ENCODE measurements around the gene WNT3A.

Gene WNT3A

GRCh38 chr1:228041316-228041715, 34.5 kb downstream of the WNT3A start:
- no peaks in the 10 kb centered on the region for H3K36me3 ChIP-seq (ENCODE audit: control insufficient read depth in 4 of 4, insufficient read depth in 4 of 4, low read length in 3 of 4)
- ChIA-PET CTCF (no interaction called here), POLR2A (no interaction called here)
- no peak for DNase-seq
- no peaks in the 10 kb centered on the region for H3K9me3 ChIP-seq (ENCODE audit: control extremely low read depth in 1 of 5, control insufficient read depth in 4 of 5, insufficient read depth in 2 of 5, low read depth in 1 of 5, low read length in 4 of 5)
- peaks cover 0 to 12% (median 7%) of the 10 kb centered on the region in 4 experiments for H3K4me1 ChIP-seq (ENCODE audit: control extremely low read depth in 1 of 4, control insufficient read depth in 4 of 4, insufficient read depth in 4 of 4, low read length in 3 of 4)
- peaks cover 0 to 50% (median 28%) of the 10 kb centered on the region in 5 experiments for H3K27me3 ChIP-seq (replicated peaks in 2 of 5; ENCODE audit: control insufficient read depth in 4 of 5, insufficient read depth in 5 of 5, low read length in 4 of 5)
- WGBS (ENCODE audit: insufficient coverage) = 90% methylated on average over 2 of the region's 2 CpGs
- no peak overlapping the region for H3K4me3 ChIP-seq (ENCODE audit: control insufficient read depth in 1 of 7, extremely low read depth in 1 of 7, insufficient read depth in 4 of 7, low read depth in 2 of 7, low read length in 6 of 7)
- H3K27ac ChIP-seq (ENCODE audit: insufficient read depth in 1 of 2, low read depth in 1 of 2, low read length in 2 of 2, poor library complexity in 1 of 2, severe bottlenecking in 2 of 2) = no peak overlapping the region

GRCh38 chr1:228042508-228042907, 35.7 kb downstream of the WNT3A start:
- Histone ChIP-seq H3K9me3 (ENCODE audit: control extremely low read depth in 1 of 5, control insufficient read depth in 4 of 5, insufficient read depth in 2 of 5, low read depth in 1 of 5, low read length in 4 of 5) (no peaks in the 10 kb centered on the region), H3K4me3 (ENCODE audit: control insufficient read depth in 1 of 7, extremely low read depth in 1 of 7, insufficient read depth in 4 of 7, low read depth in 2 of 7, low read length in 6 of 7) (no peak overlapping the region), H3K36me3 (ENCODE audit: control insufficient read depth in 4 of 4, insufficient read depth in 4 of 4, low read length in 3 of 4) (no peaks in the 10 kb centered on the region), H3K27ac (ENCODE audit: insufficient read depth in 1 of 2, low read depth in 1 of 2, low read length in 2 of 2, poor library complexity in 1 of 2, severe bottlenecking in 2 of 2) (no peak overlapping the region), H3K27me3 (replicated peaks in 2 of 5; ENCODE audit: control insufficient read depth in 4 of 5, insufficient read depth in 5 of 5, low read length in 4 of 5) (peaks cover 0 to 40% (median 25%) of the 10 kb centered on the region in 5 experiments), H3K4me1 (ENCODE audit: control extremely low read depth in 1 of 4, control insufficient read depth in 4 of 4, insufficient read depth in 4 of 4, low read length in 3 of 4) (peaks cover 0 to 8% (median 5%) of the 10 kb centered on the region in 4 experiments)
- ChIA-PET CTCF (no interaction called here), POLR2A (no interaction called here)
- no peak for DNase-seq

- Histone ChIP-seq H3K27ac (ENCODE audit: insufficient read depth in 1 of 2, low read depth in 1 of 2, low read length in 2 of 2, poor library complexity in 1 of 2, severe bottlenecking in 2 of 2) (no peak overlapping the region), H3K4me1 (ENCODE audit: control extremely low read depth in 1 of 4, control insufficient read depth in 4 of 4, insufficient read depth in 4 of 4, low read length in 3 of 4) (no peaks in the 10 kb centered on the region), H3K9me3 (ENCODE audit: control extremely low read depth in 1 of 5, control insufficient read depth in 4 of 5, insufficient read depth in 2 of 5, low read depth in 1 of 5, low read length in 4 of 5) (no peaks in the 10 kb centered on the region), H3K36me3 (ENCODE audit: control insufficient read depth in 4 of 4, insufficient read depth in 4 of 4, low read length in 3 of 4) (no peaks in the 10 kb centered on the region), H3K4me3 (ENCODE audit: control insufficient read depth in 1 of 7, extremely low read depth in 1 of 7, insufficient read depth in 4 of 7, low read depth in 2 of 7, low read length in 6 of 7) (no peak overlapping the region), H3K27me3 (replicated peaks in 2 of 5; ENCODE audit: control insufficient read depth in 4 of 5, insufficient read depth in 5 of 5, low read length in 4 of 5) (peaks cover 0 to 35% (median 22%) of the 10 kb centered on the region in 5 experiments)
- POLR2A ChIA-PET = no interaction called here
- CTCF ChIA-PET = no interaction called here
- no peak for DNase-seq
- WGBS (ENCODE audit: insufficient coverage) = 74% methylated on average over 7 of the region's 7 CpGs
Measured at GRCh38 chr1:228043281-228043848, 36.6 kb downstream of the WNT3A start.

GRCh38 chr1:228044961-228045360, 38.2 kb downstream of the WNT3A start:
- POLR2A ChIA-PET = no interaction called here
- Histone ChIP-seq H3K36me3 (ENCODE audit: control insufficient read depth in 4 of 4, insufficient read depth in 4 of 4, low read length in 3 of 4) (no peaks in the 10 kb centered on the region), H3K27ac (ENCODE audit: insufficient read depth in 1 of 2, low read depth in 1 of 2, low read length in 2 of 2, poor library complexity in 1 of 2, severe bottlenecking in 2 of 2) (no peak overlapping the region), H3K27me3 (replicated peaks in 2 of 5; ENCODE audit: control insufficient read depth in 4 of 5, insufficient read depth in 5 of 5, low read length in 4 of 5) (peaks cover 0 to 19% (median 13%) of the 10 kb centered on the region in 5 experiments), H3K4me3 (ENCODE audit: control insufficient read depth in 1 of 7, extremely low read depth in 1 of 7, insufficient read depth in 4 of 7, low read depth in 2 of 7, low read length in 6 of 7) (no peak overlapping the region), H3K9me3 (ENCODE audit: control extremely low read depth in 1 of 5, control insufficient read depth in 4 of 5, insufficient read depth in 2 of 5, low read depth in 1 of 5, low read length in 4 of 5) (no peaks in the 10 kb centered on the region), H3K4me1 (ENCODE audit: control extremely low read depth in 1 of 4, control insufficient read depth in 4 of 4, insufficient read depth in 4 of 4, low read length in 3 of 4) (no peaks in the 10 kb centered on the region)
- no peak for DNase-seq
- 96% methylated on average over 3 of the region's 3 CpGs for WGBS (ENCODE audit: insufficient coverage)
- CTCF ChIA-PET = no interaction called here

- Histone ChIP-seq H3K4me1 (ENCODE audit: control extremely low read depth in 1 of 4, control insufficient read depth in 4 of 4, insufficient read depth in 4 of 4, low read length in 3 of 4) (no peaks in the 10 kb centered on the region), H3K27me3 (replicated peaks in 2 of 5; ENCODE audit: control insufficient read depth in 4 of 5, insufficient read depth in 5 of 5, low read length in 4 of 5) (peaks cover 0 to 16% (median 9%) of the 10 kb centered on the region in 5 experiments), H3K4me3 (ENCODE audit: control insufficient read depth in 1 of 7, extremely low read depth in 1 of 7, insufficient read depth in 4 of 7, low read depth in 2 of 7, low read length in 6 of 7) (no peak overlapping the region), H3K36me3 (ENCODE audit: control insufficient read depth in 4 of 4, insufficient read depth in 4 of 4, low read length in 3 of 4) (no peaks in the 10 kb centered on the region), H3K9me3 (ENCODE audit: control extremely low read depth in 1 of 5, control insufficient read depth in 4 of 5, insufficient read depth in 2 of 5, low read depth in 1 of 5, low read length in 4 of 5) (no peaks in the 10 kb centered on the region), H3K27ac (ENCODE audit: insufficient read depth in 1 of 2, low read depth in 1 of 2, low read length in 2 of 2, poor library complexity in 1 of 2, severe bottlenecking in 2 of 2) (no peak overlapping the region)
- 94% methylated on average over 7 of the region's 7 CpGs for WGBS (ENCODE audit: insufficient coverage)
- DNase-seq = no peak
- ChIA-PET CTCF (no interaction called here), POLR2A (no interaction called here)
Measured at GRCh38 chr1:228045405-228045804, 38.6 kb downstream of the WNT3A start.

- Histone ChIP-seq H3K9me3 (ENCODE audit: control extremely low read depth in 1 of 5, control insufficient read depth in 4 of 5, insufficient read depth in 2 of 5, low read depth in 1 of 5, low read length in 4 of 5) (peaks cover 0 to 3% (median 0%) of the 10 kb centered on the region in 5 experiments), H3K27ac (ENCODE audit: insufficient read depth in 1 of 2, low read depth in 1 of 2, low read length in 2 of 2, poor library complexity in 1 of 2, severe bottlenecking in 2 of 2) (no peak overlapping the region), H3K4me1 (ENCODE audit: control extremely low read depth in 1 of 4, control insufficient read depth in 4 of 4, insufficient read depth in 4 of 4, low read length in 3 of 4) (no peaks in the 10 kb centered on the region), H3K27me3 (replicated peaks in 2 of 5; ENCODE audit: control insufficient read depth in 4 of 5, insufficient read depth in 5 of 5, low read length in 4 of 5) (peaks cover 0 to 17% (median 8%) of the 10 kb centered on the region in 5 experiments), H3K36me3 (ENCODE audit: control insufficient read depth in 4 of 4, insufficient read depth in 4 of 4, low read length in 3 of 4) (no peaks in the 10 kb centered on the region), H3K4me3 (ENCODE audit: control insufficient read depth in 1 of 7, extremely low read depth in 1 of 7, insufficient read depth in 4 of 7, low read depth in 2 of 7, low read length in 6 of 7) (no peak overlapping the region)
- ChIA-PET POLR2A (no interaction called here), CTCF (no interaction called here)
- DNase-seq = no peak
- 97% methylated on average over 9 of the region's 9 CpGs for WGBS (ENCODE audit: insufficient coverage)
Measured at GRCh38 chr1:228045871-228046270, 39.1 kb downstream of the WNT3A start.

GRCh38 chr1:228046421-228047182, 39.8 kb downstream of the WNT3A start:
- WGBS (ENCODE audit: insufficient coverage) = 90% methylated on average over 8 of the region's 8 CpGs
- Histone ChIP-seq H3K4me3 (ENCODE audit: control insufficient read depth in 1 of 7, extremely low read depth in 1 of 7, insufficient read depth in 4 of 7, low read depth in 2 of 7, low read length in 6 of 7) (no peak overlapping the region), H3K4me1 (ENCODE audit: control extremely low read depth in 1 of 4, control insufficient read depth in 4 of 4, insufficient read depth in 4 of 4, low read length in 3 of 4) (no peaks in the 10 kb centered on the region), H3K9me3 (ENCODE audit: control extremely low read depth in 1 of 5, control insufficient read depth in 4 of 5, insufficient read depth in 2 of 5, low read depth in 1 of 5, low read length in 4 of 5) (peaks cover 0 to 5% (median 2%) of the 10 kb centered on the region in 5 experiments), H3K27me3 (replicated peaks in 2 of 5; ENCODE audit: control insufficient read depth in 4 of 5, insufficient read depth in 5 of 5, low read length in 4 of 5) (peaks cover 0 to 11% (median 1%) of the 10 kb centered on the region in 5 experiments), H3K27ac (ENCODE audit: insufficient read depth in 1 of 2, low read depth in 1 of 2, low read length in 2 of 2, poor library complexity in 1 of 2, severe bottlenecking in 2 of 2) (no peak overlapping the region), H3K36me3 (ENCODE audit: control insufficient read depth in 4 of 4, insufficient read depth in 4 of 4, low read length in 3 of 4) (no peaks in the 10 kb centered on the region)
- DNase-seq = no peak
- POLR2A ChIA-PET = no interaction called here
- CTCF ChIA-PET = no interaction called here

Data from common myeloid progenitor, CD34-positive (primary cell).